ENCODE data around the gene UNC45B.

The UNC45B gene

GRCh38 chr17:35160354-35161201 is 13.0 kb downstream of the UNC45B start:
- H4K20me1 ChIP-seq (ENCODE audit: control insufficient read depth, insufficient read depth, low read depth, low read length): no peaks in the 10 kb centered on the region
- no peak overlapping the region for H3K27ac ChIP-seq (ENCODE audit: low read depth, low read length)
- no peaks in the 10 kb centered on the region for H3K36me3 ChIP-seq (ENCODE audit: control insufficient read depth, low read length)
- H3K9me3 ChIP-seq (ENCODE audit: control insufficient read depth, insufficient read depth, low read length): no peaks in the 10 kb centered on the region
- no peaks in the 10 kb centered on the region for H3K4me1 ChIP-seq (ENCODE audit: control insufficient read depth, low read length)
- TF ChIP-seq EZH2phosphoT487 (IDR thresholded peaks at IDR 0.05; ENCODE audit: borderline replicate concordance, low read length): no peak
- TF ChIP-seq, protein P1, sequence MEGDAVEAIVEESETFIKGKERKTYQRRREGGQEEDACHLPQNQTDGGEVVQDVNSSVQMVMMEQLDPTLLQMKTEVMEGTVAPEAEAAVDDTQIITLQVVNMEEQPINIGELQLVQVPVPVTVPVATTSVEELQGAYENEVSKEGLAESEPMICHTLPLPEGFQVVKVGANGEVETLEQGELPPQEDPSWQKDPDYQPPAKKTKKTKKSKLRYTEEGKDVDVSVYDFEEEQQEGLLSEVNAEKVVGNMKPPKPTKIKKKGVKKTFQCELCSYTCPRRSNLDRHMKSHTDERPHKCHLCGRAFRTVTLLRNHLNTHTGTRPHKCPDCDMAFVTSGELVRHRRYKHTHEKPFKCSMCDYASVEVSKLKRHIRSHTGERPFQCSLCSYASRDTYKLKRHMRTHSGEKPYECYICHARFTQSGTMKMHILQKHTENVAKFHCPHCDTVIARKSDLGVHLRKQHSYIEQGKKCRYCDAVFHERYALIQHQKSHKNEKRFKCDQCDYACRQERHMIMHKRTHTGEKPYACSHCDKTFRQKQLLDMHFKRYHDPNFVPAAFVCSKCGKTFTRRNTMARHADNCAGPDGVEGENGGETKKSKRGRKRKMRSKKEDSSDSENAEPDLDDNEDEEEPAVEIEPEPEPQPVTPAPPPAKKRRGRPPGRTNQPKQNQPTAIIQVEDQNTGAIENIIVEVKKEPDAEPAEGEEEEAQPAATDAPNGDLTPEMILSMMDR (IDR thresholded peaks at IDR 0.05; ENCODE audit: low read depth, low read length, poor library complexity, severe bottlenecking): no peak
- H3K27me3 ChIP-seq (ENCODE audit: control insufficient read depth, low read length): peaks cover 33% of the 10 kb centered on the region
- no peak overlapping the region for H3K4me3 ChIP-seq (ENCODE audit: low read length)
- H3K4me2 ChIP-seq (ENCODE audit: low read length): no peak overlapping the region
- H3K79me2 ChIP-seq (ENCODE audit: control insufficient read depth, low read length): no peaks in the 10 kb centered on the region
- no peaks in the 10 kb centered on the region for H3K9me2 ChIP-seq (replicated peaks; ENCODE audit: control insufficient read depth, low read length)
- no peaks in the 10 kb centered on the region for H3F3A ChIP-seq (ENCODE audit: control insufficient read depth, insufficient read depth)

DNA sequence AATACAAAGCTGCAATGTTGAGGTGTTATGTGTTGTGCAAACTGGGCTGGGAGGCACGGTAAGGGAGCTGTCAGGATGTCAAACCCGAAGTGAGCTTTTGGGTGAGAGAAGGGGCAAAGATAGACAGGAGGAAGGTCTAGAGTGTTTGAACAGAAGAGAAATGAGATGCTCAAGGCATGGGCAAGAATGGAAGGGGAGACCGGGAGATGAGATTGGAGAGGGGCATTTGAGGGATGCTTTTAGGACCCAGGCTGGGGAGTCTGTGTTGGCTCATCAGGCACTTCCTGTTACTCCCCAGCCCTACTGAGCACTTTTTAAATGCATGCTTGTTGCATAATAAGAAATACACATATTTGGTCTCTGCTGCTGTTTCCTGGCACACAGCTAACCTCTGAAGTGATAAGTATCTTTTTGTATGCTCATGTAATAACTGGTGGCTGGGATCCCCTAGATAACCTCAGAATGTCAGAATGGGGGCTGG is 13.7 kb downstream of the UNC45B start:
- H3K9me2 ChIP-seq (replicated peaks; ENCODE audit: control insufficient read depth, low read length): no peaks in the 10 kb centered on the region
- peaks cover 33% of the 10 kb centered on the region for H3K27me3 ChIP-seq (ENCODE audit: control insufficient read depth, low read length)
- H3K4me1 ChIP-seq (ENCODE audit: control insufficient read depth, low read length): no peaks in the 10 kb centered on the region
- H4K20me1 ChIP-seq (ENCODE audit: control insufficient read depth, insufficient read depth, low read depth, low read length): no peaks in the 10 kb centered on the region
- no peaks in the 10 kb centered on the region for H3K9me3 ChIP-seq (ENCODE audit: control insufficient read depth, insufficient read depth, low read length)
- H3F3A ChIP-seq (ENCODE audit: control insufficient read depth, insufficient read depth): no peaks in the 10 kb centered on the region
- H3K4me3 ChIP-seq (ENCODE audit: low read length): no peak overlapping the region
- no peak overlapping the region for H3K27ac ChIP-seq (ENCODE audit: low read depth, low read length)
- no peaks in the 10 kb centered on the region for H3K79me2 ChIP-seq (ENCODE audit: control insufficient read depth, low read length)
- TF ChIP-seq, protein P1 (IDR thresholded peaks at IDR 0.05; ENCODE audit: low read depth, low read length, poor library complexity, severe bottlenecking): no peak
- TF ChIP-seq EZH2phosphoT487 (IDR thresholded peaks at IDR 0.05; ENCODE audit: borderline replicate concordance, low read length): no peak
- no peak overlapping the region for H3K4me2 ChIP-seq (ENCODE audit: low read length)
- H3K36me3 ChIP-seq (ENCODE audit: control insufficient read depth, low read length): no peaks in the 10 kb centered on the region

- H3K79me2 ChIP-seq (ENCODE audit: control insufficient read depth, low read length): no peaks in the 10 kb centered on the region
- H3K4me1 ChIP-seq (ENCODE audit: control insufficient read depth, low read length): no peaks in the 10 kb centered on the region
- H3K36me3 ChIP-seq (ENCODE audit: control insufficient read depth, low read length): no peaks in the 10 kb centered on the region
- no peak overlapping the region for H3K4me3 ChIP-seq (ENCODE audit: low read length)
- H3K9me3 ChIP-seq (ENCODE audit: control insufficient read depth, insufficient read depth, low read length): no peaks in the 10 kb centered on the region
- TF ChIP-seq, protein P1 (IDR thresholded peaks at IDR 0.05; ENCODE audit: low read depth, low read length, poor library complexity, severe bottlenecking): no peak
- 0 out of 2 replicates have a peak, but pooled peaks have one; percentile 30 for TF ChIP-seq EZH2phosphoT487 (IDR thresholded peaks at IDR 0.05; ENCODE audit: borderline replicate concordance, low read length)
- H3F3A ChIP-seq (ENCODE audit: control insufficient read depth, insufficient read depth): no peaks in the 10 kb centered on the region
- peaks cover 33% of the 10 kb centered on the region for H3K27me3 ChIP-seq (ENCODE audit: control insufficient read depth, low read length)
- H3K27ac ChIP-seq (ENCODE audit: low read depth, low read length): no peak overlapping the region
- no peak overlapping the region for H3K4me2 ChIP-seq (ENCODE audit: low read length)
- H4K20me1 ChIP-seq (ENCODE audit: control insufficient read depth, insufficient read depth, low read depth, low read length): no peaks in the 10 kb centered on the region
- no peaks in the 10 kb centered on the region for H3K9me2 ChIP-seq (replicated peaks; ENCODE audit: control insufficient read depth, low read length)
Measured at GRCh38 chr17:35162755-35163154, 15.1 kb downstream of the UNC45B start.

All from DOHH2 (cell line).